Measurements from ENCODE around the gene MCU. TPM values are rescaled to one million over a fixed set of nuclear protein-coding genes. Genes with fewer than 3 reads are reported as not detected.

MCU gene
- total RNA-seq, 1 experiment from 2014 or later, result 18.7 TPM

DNA sequence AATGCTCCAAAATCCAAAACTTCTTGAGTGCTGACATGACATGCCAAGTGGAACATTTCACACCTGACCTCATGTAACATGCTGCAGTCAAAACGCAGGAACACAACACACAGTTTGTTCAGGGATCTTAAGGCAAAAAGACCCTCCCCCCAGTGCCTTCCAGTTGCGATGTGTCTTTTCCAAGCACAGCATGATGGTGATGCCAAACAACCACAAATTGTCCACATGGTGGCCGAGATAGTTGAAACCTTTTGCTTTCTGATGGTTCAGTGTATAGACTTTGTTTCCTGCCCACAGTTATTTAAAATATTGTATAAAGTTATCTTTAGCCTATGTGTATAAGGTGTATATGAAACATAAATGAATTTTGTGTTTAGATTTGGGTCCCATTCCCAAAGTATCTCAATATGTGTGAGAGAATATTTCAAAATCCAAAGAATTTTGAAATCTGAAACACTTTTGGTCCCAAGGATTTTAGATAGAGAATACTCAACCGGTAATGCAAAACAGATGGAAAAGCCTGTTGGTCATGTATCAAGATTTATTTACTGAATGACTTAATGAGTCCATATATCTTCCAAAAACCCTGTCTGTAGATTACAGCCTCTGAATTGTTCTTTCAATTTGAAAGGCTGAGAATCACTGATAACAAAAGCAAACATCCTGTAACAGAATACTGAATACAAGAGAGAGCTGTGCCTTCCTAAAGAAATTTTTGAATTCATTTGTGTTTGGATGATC, 108.2 kb downstream of the MCU start:
- intact Hi-C loops (cut with micrococcal nuclease; ENCODE audit: unreplicated experiment), result no loop called here
- BruUV-seq (replicated peaks), result no TSS peak
- TF ChIP-seq EZH2 (IDR thresholded peaks at IDR 0.05; ENCODE audit: borderline replicate concordance, low read depth, low read length, poor library complexity, severe bottlenecking), result no peak
- TF ChIP-seq, protein P1, sequence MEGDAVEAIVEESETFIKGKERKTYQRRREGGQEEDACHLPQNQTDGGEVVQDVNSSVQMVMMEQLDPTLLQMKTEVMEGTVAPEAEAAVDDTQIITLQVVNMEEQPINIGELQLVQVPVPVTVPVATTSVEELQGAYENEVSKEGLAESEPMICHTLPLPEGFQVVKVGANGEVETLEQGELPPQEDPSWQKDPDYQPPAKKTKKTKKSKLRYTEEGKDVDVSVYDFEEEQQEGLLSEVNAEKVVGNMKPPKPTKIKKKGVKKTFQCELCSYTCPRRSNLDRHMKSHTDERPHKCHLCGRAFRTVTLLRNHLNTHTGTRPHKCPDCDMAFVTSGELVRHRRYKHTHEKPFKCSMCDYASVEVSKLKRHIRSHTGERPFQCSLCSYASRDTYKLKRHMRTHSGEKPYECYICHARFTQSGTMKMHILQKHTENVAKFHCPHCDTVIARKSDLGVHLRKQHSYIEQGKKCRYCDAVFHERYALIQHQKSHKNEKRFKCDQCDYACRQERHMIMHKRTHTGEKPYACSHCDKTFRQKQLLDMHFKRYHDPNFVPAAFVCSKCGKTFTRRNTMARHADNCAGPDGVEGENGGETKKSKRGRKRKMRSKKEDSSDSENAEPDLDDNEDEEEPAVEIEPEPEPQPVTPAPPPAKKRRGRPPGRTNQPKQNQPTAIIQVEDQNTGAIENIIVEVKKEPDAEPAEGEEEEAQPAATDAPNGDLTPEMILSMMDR (conservative IDR thresholded peaks at IDR 0.05; ENCODE audit: low read depth, low read length), result no peak
- Histone ChIP-seq H3K4me3 (ENCODE audit: low read depth, low read length, poor library complexity, severe bottlenecking) (no peak overlapping the region), H3K4me1 (ENCODE audit: insufficient read depth, low read length, poor library complexity, severe bottlenecking) (peaks cover 25% of the 10 kb centered on the region), H3K27me3 (replicated peaks; ENCODE audit: insufficient read depth, low read depth, low read length, poor library complexity) (no peaks in the 10 kb centered on the region), H3K36me3 (ENCODE audit: insufficient read depth, low read length, poor library complexity, severe bottlenecking) (no peaks in the 10 kb centered on the region), H3K9me3 (ENCODE audit: low read depth, low read length, poor library complexity, severe bottlenecking) (no peaks in the 10 kb centered on the region), H3K27ac (ENCODE audit: low read depth, low read length, poor library complexity, severe bottlenecking) (no peak overlapping the region)
- ChIA-PET CTCF (no interaction called here), POLR2A (ENCODE audit: low non-redundant PET) (no interaction called here)
- peak; percentile 67 for DNase-seq (ENCODE audit: low spot score)

- intact Hi-C loops (cut with micrococcal nuclease; ENCODE audit: unreplicated experiment), result no loop called here
- H3K36me3 ChIP-seq (ENCODE audit: insufficient read depth, low read length, poor library complexity, severe bottlenecking), result no peaks in the 10 kb centered on the region
- H3K4me1 ChIP-seq (ENCODE audit: insufficient read depth, low read length, poor library complexity, severe bottlenecking), result peaks cover 25% of the 10 kb centered on the region
- no TSS peak for BruUV-seq (replicated peaks)
- no peak for DNase-seq (ENCODE audit: low spot score)
- H3K9me3 ChIP-seq (ENCODE audit: low read depth, low read length, poor library complexity, severe bottlenecking), result no peaks in the 10 kb centered on the region
- H3K27me3 ChIP-seq (replicated peaks; ENCODE audit: insufficient read depth, low read depth, low read length, poor library complexity), result no peaks in the 10 kb centered on the region
- POLR2A ChIA-PET (ENCODE audit: low non-redundant PET), result no interaction called here
- CTCF ChIA-PET, result interaction anchor here (0.7 kb wide), 1 partner anchor 33 kb away, joined by 4 read pairs; no protein-coding TSS in a partner anchor
- H3K4me3 ChIP-seq (ENCODE audit: low read depth, low read length, poor library complexity, severe bottlenecking), result no peak overlapping the region
- TF ChIP-seq, protein P1 (conservative IDR thresholded peaks at IDR 0.05; ENCODE audit: low read depth, low read length), result no peak
- no peak for TF ChIP-seq EZH2 (IDR thresholded peaks at IDR 0.05; ENCODE audit: borderline replicate concordance, low read depth, low read length, poor library complexity, severe bottlenecking)
- H3K27ac ChIP-seq (ENCODE audit: low read depth, low read length, poor library complexity, severe bottlenecking), result no peak overlapping the region
These were observed 108.8 kb downstream of the MCU start for GRCh38 chr10:72800741-72801092.

DNA sequence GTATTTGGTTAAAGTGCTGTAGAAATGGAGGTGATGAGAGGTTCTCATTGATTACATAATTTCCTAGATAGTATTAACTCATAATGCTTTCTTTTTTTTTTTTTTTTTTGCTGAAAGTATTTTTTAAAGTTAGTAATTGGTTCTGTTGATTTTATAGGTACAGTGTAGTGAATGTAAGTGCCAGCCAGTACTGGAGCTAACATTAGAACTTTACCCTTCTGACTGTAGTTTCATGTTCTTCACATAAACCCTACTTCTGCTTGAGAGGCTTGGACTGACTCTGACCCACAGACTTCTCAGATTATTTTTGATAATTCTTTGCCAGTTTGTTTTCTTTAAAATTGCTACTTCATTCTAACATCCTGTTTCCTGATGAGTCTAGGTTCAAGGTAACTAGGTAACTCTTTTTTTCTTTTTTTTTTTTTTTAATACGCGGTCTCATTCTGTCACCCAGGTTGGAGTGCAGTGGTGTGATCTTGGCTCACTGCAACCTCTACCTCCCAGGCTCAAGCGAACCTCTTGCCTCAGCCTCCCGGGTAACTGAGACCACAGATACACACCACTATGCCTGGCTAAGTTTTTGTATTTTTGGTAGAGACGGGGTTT, 109.4 kb downstream of the MCU start:
- peaks cover 25% of the 10 kb centered on the region for H3K4me1 ChIP-seq (ENCODE audit: insufficient read depth, low read length, poor library complexity, severe bottlenecking)
- no peak overlapping the region for H3K27ac ChIP-seq (ENCODE audit: low read depth, low read length, poor library complexity, severe bottlenecking)
- H3K9me3 ChIP-seq (ENCODE audit: low read depth, low read length, poor library complexity, severe bottlenecking), result no peaks in the 10 kb centered on the region
- DNase-seq (ENCODE audit: low spot score), result no peak
- H3K27me3 ChIP-seq (replicated peaks; ENCODE audit: insufficient read depth, low read depth, low read length, poor library complexity), result no peaks in the 10 kb centered on the region
- POLR2A ChIA-PET (ENCODE audit: low non-redundant PET), result no interaction called here
- no peaks in the 10 kb centered on the region for H3K36me3 ChIP-seq (ENCODE audit: insufficient read depth, low read length, poor library complexity, severe bottlenecking)
- no peak overlapping the region for H3K4me3 ChIP-seq (ENCODE audit: low read depth, low read length, poor library complexity, severe bottlenecking)
- BruUV-seq (replicated peaks), result no TSS peak
- CTCF ChIA-PET, result interaction anchor here (0.7 kb wide), 1 partner anchor 33 kb away, joined by 4 read pairs; no protein-coding TSS in a partner anchor
- intact Hi-C loops (cut with micrococcal nuclease; ENCODE audit: unreplicated experiment), result no loop called here
- TF ChIP-seq EZH2 (IDR thresholded peaks at IDR 0.05; ENCODE audit: borderline replicate concordance, low read depth, low read length, poor library complexity, severe bottlenecking), result no peak
- TF ChIP-seq, protein P1 (conservative IDR thresholded peaks at IDR 0.05; ENCODE audit: low read depth, low read length), result no peak

Measured in A673 (cell line).